PC-9 (cell line): Measurements from ENCODE around the gene NEK8. TPM values are rescaled to one million over a fixed set of nuclear protein-coding genes. Genes with fewer than 3 reads are reported as not detected.
A peak's percentile ranks its signal among the peaks of the same experiment; 100 is the strongest.
"Not testable (repeated sequence)": the region's sequence is repeated elsewhere in the genome, so short reads cannot be mapped to it uniquely, and the experiment has no call there.

Experiments used
- BruUV-seq: library from RNA; stranded (reverse); fragments of 400-500 nt; replicated peaks from 2 replicates; lab custom pipeline; 2021; lab: Mats Ljungman, UMichigan
- CTCF ChIA-PET: fragments of 300-600 bp; sonication (Branson Sonifier 250); formaldehyde crosslinking; loops from one replicate; lab custom pipeline; 2022; ENCODE audit warnings: antibody characterized with exemption; lab: Charles Lee
- POLR2A ChIA-PET: fragments of 300-600 bp; sonication (Branson Sonifier 250); formaldehyde crosslinking; loops from one replicate; lab custom pipeline; 2022; ENCODE audit warnings: antibody characterized with exemption; ENCODE audit not compliant: unreplicated experiment; lab: Charles Lee
- DNase-seq, 2 experiments: peaks; one replicate each; pipeline versions ENCODE4 v3.0.0 to v3.0.0-alpha.2; 2015 to 2022; ENCODE audit warnings: mixed read lengths in 1 of 2
- H2AFZ ChIP-seq: fragments of 200-600 bp; sonication (generic); 2 replicates; pipeline ENCODE4 v1.8.1; 2017; ENCODE audit warnings: antibody characterized with exemption
- H3F3A ChIP-seq: fragments of 200-600 bp; sonication (generic); 2 replicates; pipeline ENCODE4 v1.8.1; 2017; ENCODE audit warnings: antibody characterized with exemption, mild to moderate bottlenecking, low read depth; ENCODE audit not compliant: insufficient read depth
- H3K27ac ChIP-seq: fragments of 200-600 bp; sonication (generic); 2 replicates; pipeline ENCODE4 v1.6.1; 2016; ENCODE audit warnings: mixed run types
- H3K27me3 ChIP-seq: fragments of 200-600 bp; sonication (generic); 2 replicates; pipeline ENCODE4 v1.6.1; 2016; ENCODE audit warnings: low read depth, mixed run types; ENCODE audit not compliant: insufficient read depth
- H3K36me3 ChIP-seq: fragments of 200-600 bp; sonication (generic); 2 replicates; pipeline ENCODE4 v1.6.1; 2016; ENCODE audit warnings: low read depth, mixed run types
- H3K4me1 ChIP-seq: fragments of 200-600 bp; sonication (generic); replicated peaks from 2 replicates; pipeline ENCODE4 v1.6.1; 2016; ENCODE audit warnings: mixed run types; ENCODE audit not compliant: insufficient read depth
- H3K4me2 ChIP-seq: fragments of 200-600 bp; sonication (generic); 2 replicates; pipeline ENCODE4 v1.6.1; 2017; ENCODE audit warnings: mixed run types
- H3K4me3 ChIP-seq: fragments of 200-600 bp; sonication (generic); 2 replicates; pipeline ENCODE4 v1.6.1; 2016; ENCODE audit warnings: mixed run types
- H3K79me2 ChIP-seq: fragments of 200-600 bp; sonication (generic); 2 replicates; pipeline ENCODE4 v1.6.1; 2017; ENCODE audit warnings: low read depth, mixed run types
- H3K9me2 ChIP-seq: fragments of 200-600 bp; sonication (generic); 2 replicates; pipeline ENCODE4 v1.8.1; 2017; ENCODE audit warnings: mild to moderate bottlenecking; ENCODE audit not compliant: insufficient read depth
- H3K9me3 ChIP-seq: fragments of 200-600 bp; sonication (generic); 2 replicates; pipeline ENCODE4 v1.8.1; 2016; ENCODE audit warnings: low read depth; ENCODE audit not compliant: insufficient read depth
- H4K20me1 ChIP-seq: fragments of 200-600 bp; sonication (generic); 2 replicates; pipeline ENCODE4 v1.8.1; 2017; ENCODE audit not compliant: insufficient read depth
- EZH2 ChIP-seq: fragments of 200-600 bp; sonication (generic); IDR thresholded peaks from 2 replicates; pipeline ENCODE4 v1.8.0; 2017; ENCODE audit warnings: antibody characterized with exemption, low read depth
- intact Hi-C: fragments of 100-400 bp; cut with micrococcal nuclease; formaldehyde crosslinking; loops from one replicate; pipeline ENCODE4 v1.10.0; 2022; ENCODE audit not compliant: unreplicated experiment
- total RNA-seq: library from RNA; stranded (reverse); gene quantifications from 2 replicates; pipeline ENCODE4 v1.2.3, GENCODE V29; 2021
- TF ChIP-seq, protein P1 (sequence below): fragments of 200-600 bp; sonication (generic); conservative IDR thresholded peaks from 2 replicates; pipeline ENCODE4 v1.6.1; 2017; ENCODE audit warnings: mixed run types, antibody characterized with exemption, mild to moderate bottlenecking, moderate library complexity

Gene NEK8
- total RNA-seq, 1 experiment from 2014 or later: 12.1 TPM

DNA sequence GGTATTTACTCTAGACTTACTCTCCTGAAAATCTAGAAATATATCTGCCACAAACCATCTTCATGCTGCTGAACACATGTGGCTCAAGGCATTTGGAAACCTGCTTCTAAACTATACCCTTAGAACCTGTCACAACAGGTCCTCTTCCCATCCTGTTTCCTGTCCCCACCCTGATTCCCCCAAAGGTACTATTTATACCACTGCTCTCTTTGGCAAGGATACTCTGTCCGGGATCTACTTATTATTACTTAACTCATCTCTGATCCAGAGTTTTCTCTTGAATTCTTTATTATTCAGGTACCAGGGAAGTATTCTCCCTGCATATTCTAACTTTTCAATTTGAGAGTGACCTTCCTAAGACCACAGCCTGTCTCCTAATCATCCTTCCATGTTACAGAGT is 48.6 kb downstream of the NEK8 start:
- POLR2A ChIA-PET: no interaction called here
- H3K36me3 ChIP-seq: peaks cover 11% of the 10 kb centered on the region
- no TSS peak for BruUV-seq

DNA sequence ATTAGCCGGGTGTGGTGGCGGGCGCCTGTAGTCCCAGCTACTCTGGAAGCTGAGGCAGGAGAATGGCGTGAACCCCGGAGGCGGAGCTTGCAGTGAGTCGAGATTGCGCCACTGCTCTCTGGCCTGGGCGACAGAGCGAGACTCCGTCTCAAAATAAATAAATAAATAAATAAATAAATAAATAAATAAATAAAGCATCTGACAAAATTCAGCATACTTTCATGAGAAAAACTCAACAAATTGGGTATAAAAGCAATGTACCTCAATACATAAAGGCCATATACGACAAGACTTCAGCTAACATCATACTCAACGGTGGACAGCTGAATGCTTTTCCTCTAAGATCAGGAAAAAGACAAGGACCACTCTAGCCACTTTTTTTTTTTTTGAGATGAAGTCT is 51.0 kb downstream of the NEK8 start:
- CTCF ChIA-PET, H3K9me3 ChIP-seq, BruUV-seq, H3K9me2 ChIP-seq, H3K27me3 ChIP-seq, intact Hi-C loops, H3K27ac ChIP-seq, H3K4me3 ChIP-seq, DNase-seq, H2AFZ ChIP-seq, POLR2A ChIA-PET, H3K4me2 ChIP-seq, H3K4me1 ChIP-seq: not testable (repeated sequence)
- Histone ChIP-seq H3F3A (peaks cover 15% of the 10 kb centered on the region; the same call in 1 of the 2 replicates), H3K36me3 (peaks cover 11% of the 10 kb centered on the region), H4K20me1 (peaks cover 14% of the 10 kb centered on the region), H3K79me2 (peaks cover 25% of the 10 kb centered on the region)

More for the DNA sequence above, 48.6 kb downstream of the NEK8 start:
- Histone ChIP-seq H3K79me2 (peaks cover 28% of the 10 kb centered on the region), H3K27me3 (no peaks in the 10 kb centered on the region), H3K4me2 (no peak overlapping the region), H3K27ac (peak overlapping the region; percentile 7; the same call in 1 of the 2 replicates), H3F3A (peaks cover 11% of the 10 kb centered on the region; the same call in 1 of the 2 replicates), H3K4me1 (no peaks in the 10 kb centered on the region), H4K20me1 (peaks cover 14% of the 10 kb centered on the region), H2AFZ (no peak overlapping the region), H3K4me3 (no peak overlapping the region), H3K9me3 (no peaks in the 10 kb centered on the region), H3K9me2 (no peaks in the 10 kb centered on the region)
- no peak for DNase-seq
- CTCF ChIA-PET: no interaction called here
- TF ChIP-seq, protein P1, sequence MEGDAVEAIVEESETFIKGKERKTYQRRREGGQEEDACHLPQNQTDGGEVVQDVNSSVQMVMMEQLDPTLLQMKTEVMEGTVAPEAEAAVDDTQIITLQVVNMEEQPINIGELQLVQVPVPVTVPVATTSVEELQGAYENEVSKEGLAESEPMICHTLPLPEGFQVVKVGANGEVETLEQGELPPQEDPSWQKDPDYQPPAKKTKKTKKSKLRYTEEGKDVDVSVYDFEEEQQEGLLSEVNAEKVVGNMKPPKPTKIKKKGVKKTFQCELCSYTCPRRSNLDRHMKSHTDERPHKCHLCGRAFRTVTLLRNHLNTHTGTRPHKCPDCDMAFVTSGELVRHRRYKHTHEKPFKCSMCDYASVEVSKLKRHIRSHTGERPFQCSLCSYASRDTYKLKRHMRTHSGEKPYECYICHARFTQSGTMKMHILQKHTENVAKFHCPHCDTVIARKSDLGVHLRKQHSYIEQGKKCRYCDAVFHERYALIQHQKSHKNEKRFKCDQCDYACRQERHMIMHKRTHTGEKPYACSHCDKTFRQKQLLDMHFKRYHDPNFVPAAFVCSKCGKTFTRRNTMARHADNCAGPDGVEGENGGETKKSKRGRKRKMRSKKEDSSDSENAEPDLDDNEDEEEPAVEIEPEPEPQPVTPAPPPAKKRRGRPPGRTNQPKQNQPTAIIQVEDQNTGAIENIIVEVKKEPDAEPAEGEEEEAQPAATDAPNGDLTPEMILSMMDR: no peak
- no peak for TF ChIP-seq EZH2
- intact Hi-C loops: no loop called here

DNA sequence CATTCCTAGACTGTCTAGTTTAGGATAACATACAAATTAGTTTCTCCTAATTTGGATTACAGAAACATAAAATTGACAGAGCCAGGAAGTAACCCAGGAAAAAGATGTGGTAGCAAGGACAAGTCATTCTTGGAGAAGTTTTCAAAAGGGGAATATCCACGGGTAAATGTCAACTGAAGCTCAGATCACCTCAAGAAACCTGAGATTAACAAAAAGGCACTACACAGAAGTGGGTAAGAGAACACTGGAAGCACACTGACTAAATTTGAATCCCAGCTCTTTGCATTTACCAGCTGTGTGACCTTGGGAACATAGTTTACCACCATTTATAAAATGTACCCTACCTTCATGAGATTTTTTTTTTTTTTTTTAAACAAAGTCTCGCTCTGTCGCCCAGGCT is 54.6 kb downstream of the NEK8 start:
- Histone ChIP-seq H3K4me2 (no peak overlapping the region), H3F3A (peaks cover 24% of the 10 kb centered on the region; the same call in 1 of the 2 replicates), H3K27me3 (no peaks in the 10 kb centered on the region), H3K4me1 (no peaks in the 10 kb centered on the region), H3K27ac (no peak overlapping the region), H2AFZ (no peak overlapping the region), H4K20me1 (peaks cover 14% of the 10 kb centered on the region), H3K36me3 (peaks cover 11% of the 10 kb centered on the region), H3K9me2 (no peaks in the 10 kb centered on the region), H3K79me2 (peaks cover 23% of the 10 kb centered on the region), H3K4me3 (no peak overlapping the region), H3K9me3 (no peaks in the 10 kb centered on the region)
- no peak for TF ChIP-seq EZH2
- TF ChIP-seq, protein P1: no peak
- intact Hi-C loops: no loop called here
- ChIA-PET CTCF (interaction anchor here (0.6 kb wide), 2 partner anchors 110 to 145 kb away, joined by 3 to 4 read pairs; no protein-coding TSS in a partner anchor), POLR2A (no interaction called here)
- no TSS peak for BruUV-seq
- no peak for DNase-seq

GRCh38 chr17:28788100-28788499 is 59.5 kb downstream of the NEK8 start:
- H3K79me2 ChIP-seq: peaks cover 19% of the 10 kb centered on the region; the same call in 1 of the 2 replicates
- no TSS peak for BruUV-seq
- no peak for TF ChIP-seq EZH2
- TF ChIP-seq, protein P1: no peak
- no peaks in the 10 kb centered on the region for H3K9me3 ChIP-seq
- H3K4me3 ChIP-seq: no peak overlapping the region
- intact Hi-C loops: no loop called here
- H3K4me2 ChIP-seq: no peak overlapping the region
- CTCF ChIA-PET: no interaction called here
- no peaks in the 10 kb centered on the region for H3K36me3 ChIP-seq
- no peaks in the 10 kb centered on the region for H3K4me1 ChIP-seq
- no peak overlapping the region for H3K27ac ChIP-seq
- peaks cover 26% of the 10 kb centered on the region; the same call in 1 of the 2 replicates for H3F3A ChIP-seq
- H3K9me2 ChIP-seq: no peaks in the 10 kb centered on the region
- H2AFZ ChIP-seq: no peak overlapping the region
- no peaks in the 10 kb centered on the region for H3K27me3 ChIP-seq
- DNase-seq: no peak
- H4K20me1 ChIP-seq: peaks cover 26% of the 10 kb centered on the region
- POLR2A ChIA-PET: interaction anchor here (0.7 kb wide), 1 partner anchor 74 kb away, joined by 3 read pairs; no protein-coding TSS in a partner anchor
